NT2/D1 (cell line): ENCODE results near the gene PLEKHH1.
A peak's percentile ranks its signal among the peaks of the same experiment; 100 is the strongest.

Experiments
- DNase-seq: peaks from one replicate; pipeline ENCODE4 v3.0.0-alpha.2; 2011; ENCODE audit warnings: low read depth, low spot score
- H3K27me3 ChIP-seq: 2 replicates; pipeline ENCODE4 v1.6.0; 2011; ENCODE audit warnings: mild to moderate bottlenecking; ENCODE audit not compliant: insufficient read length, insufficient read depth
- H3K36me3 ChIP-seq: 2 replicates; pipeline ENCODE4 v1.6.1; 2011; ENCODE audit warnings: mild to moderate bottlenecking, low read length, mixed read lengths; ENCODE audit not compliant: insufficient read depth, insufficient read length
- H3K4me1 ChIP-seq: 2 replicates; pipeline ENCODE4 v1.5.1; 2011; ENCODE audit not compliant: insufficient read depth, insufficient read length
- H3K4me3 ChIP-seq: 2 replicates; pipeline ENCODE4 v1.5.1; 2011; ENCODE audit warnings: low read depth; ENCODE audit not compliant: insufficient read length
- H3K9ac ChIP-seq: 2 replicates; pipeline ENCODE4 v1.6.0; 2011; ENCODE audit warnings: low read depth; ENCODE audit not compliant: insufficient read length
- H3K9me3 ChIP-seq: 2 replicates; pipeline ENCODE4 v1.5.1; 2011; ENCODE audit warnings: mild to moderate bottlenecking, low read length; ENCODE audit not compliant: insufficient read depth
- SUZ12 ChIP-seq: IDR thresholded peaks from 2 replicates; pipeline ENCODE4 v1.6.1; 2011; ENCODE audit not compliant: insufficient read length, insufficient read depth; ENCODE audit errors: extremely low read depth
- YY1 ChIP-seq: IDR thresholded peaks from 2 replicates; pipeline ENCODE4 v1.6.1; 2011; ENCODE audit not compliant: insufficient read length, insufficient read depth
- ZNF274 ChIP-seq: IDR thresholded peaks from 2 replicates; pipeline ENCODE4 v1.6.1; 2011; ENCODE audit warnings: mild to moderate bottlenecking, low read depth, low read length

The PLEKHH1 gene

DNA sequence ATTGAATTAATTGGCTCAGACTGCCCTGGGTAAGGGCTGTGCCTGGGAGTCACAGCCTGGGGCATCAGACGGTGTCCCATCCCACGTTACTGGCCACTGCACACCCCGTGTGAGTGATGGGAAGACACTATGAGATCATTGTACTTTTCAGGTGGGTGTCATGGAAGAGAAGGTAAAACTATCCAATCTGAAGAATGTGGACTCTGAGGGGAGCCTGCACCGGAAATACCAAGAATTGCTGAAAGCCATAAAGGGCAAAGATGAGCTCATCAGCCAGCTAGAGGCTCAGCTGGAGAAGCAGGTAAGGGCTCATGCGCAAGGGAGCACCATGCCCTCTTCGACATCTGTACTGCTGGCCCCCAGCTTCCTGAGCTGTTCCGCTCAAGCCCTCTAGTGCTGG is 24.0 kb downstream of the PLEKHH1 start:
- H3K36me3 ChIP-seq: peaks cover 7% of the 10 kb centered on the region
- no peak for DNase-seq
- no peak overlapping the region for H3K9ac ChIP-seq
- no peaks in the 10 kb centered on the region for H3K9me3 ChIP-seq
- no peak for TF ChIP-seq YY1
- no peaks in the 10 kb centered on the region for H3K27me3 ChIP-seq
- H3K4me3 ChIP-seq: no peak overlapping the region
- H3K4me1 ChIP-seq: peaks cover 2% of the 10 kb centered on the region

- peaks cover 10% of the 10 kb centered on the region for H3K36me3 ChIP-seq
- TF ChIP-seq ZNF274 (no peak), SUZ12 (no peak), YY1 (no peak)
- no peaks in the 10 kb centered on the region for H3K27me3 ChIP-seq
- peaks cover 2% of the 10 kb centered on the region for H3K4me1 ChIP-seq
- H3K9me3 ChIP-seq: no peaks in the 10 kb centered on the region
- H3K4me3 ChIP-seq: no peak overlapping the region
- no peak for DNase-seq
- H3K9ac ChIP-seq: no peak overlapping the region
Measured at GRCh38 chr14:67557656-67558055, 24.6 kb downstream of the PLEKHH1 start.

GRCh38 chr14:67559639-67560038 is 26.5 kb downstream of the PLEKHH1 start:
- Histone ChIP-seq H3K4me3 (no peak overlapping the region), H3K9ac (no peak overlapping the region), H3K9me3 (no peaks in the 10 kb centered on the region), H3K4me1 (peaks cover 2% of the 10 kb centered on the region), H3K27me3 (no peaks in the 10 kb centered on the region), H3K36me3 (peaks cover 14% of the 10 kb centered on the region)
- TF ChIP-seq SUZ12 (no peak), YY1 (no peak), ZNF274 (no peak)
- DNase-seq: no peak

- no peak for DNase-seq
Measured at GRCh38 chr14:67562025-67562775, 29.1 kb downstream of the PLEKHH1 start.

DNA sequence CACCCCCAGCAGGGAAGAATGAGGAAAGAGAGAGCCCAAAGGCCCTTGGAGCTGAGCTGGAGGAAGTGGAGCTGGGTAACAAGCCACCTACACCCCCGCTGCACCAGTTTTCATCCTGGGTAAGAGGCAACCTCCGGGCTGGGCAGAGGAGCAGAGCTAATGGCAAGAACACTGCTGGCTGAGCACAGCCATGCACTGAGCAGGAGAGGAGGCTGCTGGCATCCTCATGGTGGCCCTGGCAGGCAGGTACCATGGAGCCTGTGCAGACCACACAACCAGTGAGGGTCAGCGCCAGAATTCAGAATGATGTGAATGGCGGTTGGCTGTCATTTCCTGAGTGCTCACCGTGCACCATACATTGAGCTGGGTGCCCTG is 29.7 kb downstream of the PLEKHH1 start:
- Histone ChIP-seq H3K9me3 (no peaks in the 10 kb centered on the region), H3K4me1 (peaks cover 6% of the 10 kb centered on the region), H3K36me3 (peaks cover 13% of the 10 kb centered on the region), H3K4me3 (no peak overlapping the region), H3K9ac (no peak overlapping the region), H3K27me3 (no peaks in the 10 kb centered on the region)
- TF ChIP-seq SUZ12: no peak
- no peak for DNase-seq

More at GRCh38 chr14:67562025-67562775, 29.1 kb downstream of the PLEKHH1 start:
- H3K4me1 ChIP-seq: peaks cover 2% of the 10 kb centered on the region
- no peaks in the 10 kb centered on the region for H3K27me3 ChIP-seq
- H3K4me3 ChIP-seq: no peak overlapping the region
- H3K9me3 ChIP-seq: no peaks in the 10 kb centered on the region
- TF ChIP-seq ZNF274 (no peak), SUZ12 (no peak), YY1 (no peak)
- no peak overlapping the region for H3K9ac ChIP-seq
- peaks cover 14% of the 10 kb centered on the region for H3K36me3 ChIP-seq

DNA sequence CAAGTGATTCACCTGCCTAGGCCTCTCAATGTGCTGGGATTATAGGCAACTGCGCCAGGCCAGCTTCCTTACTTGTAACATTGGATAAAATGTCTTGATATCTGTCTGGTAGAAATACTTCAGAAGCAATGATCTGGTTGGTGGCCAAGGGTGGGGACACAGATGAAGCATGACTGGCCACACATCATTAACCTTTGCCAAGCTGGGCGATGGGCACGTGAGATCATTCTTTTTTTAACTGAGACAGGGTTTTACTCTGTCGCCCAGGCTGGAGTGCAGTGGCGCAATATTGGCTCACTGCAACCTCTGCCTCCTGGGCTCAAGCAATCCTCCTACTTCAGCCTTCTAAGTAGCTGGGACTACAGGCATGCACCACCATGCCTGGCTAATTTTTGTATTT is 31.1 kb downstream of the PLEKHH1 start:
- no peak for DNase-seq

GRCh38 chr14:67566908-67567307 is 33.8 kb downstream of the PLEKHH1 start:
- TF ChIP-seq ZNF274 (no peak), SUZ12 (no peak), YY1 (no peak)
- peak; percentile 25 for DNase-seq

More for the DNA sequence above, 31.1 kb downstream of the PLEKHH1 start:
- TF ChIP-seq SUZ12: no peak
- TF ChIP-seq ZNF274: no peak
- no peak for TF ChIP-seq YY1
- H3K9ac ChIP-seq: no peak overlapping the region
- peaks cover 10% of the 10 kb centered on the region for H3K4me1 ChIP-seq
- H3K27me3 ChIP-seq: no peaks in the 10 kb centered on the region
- no peaks in the 10 kb centered on the region for H3K9me3 ChIP-seq
- peaks cover 10% of the 10 kb centered on the region for H3K36me3 ChIP-seq
- no peak overlapping the region for H3K4me3 ChIP-seq

GRCh38 chr14:67567654-67568053 is 34.6 kb downstream of the PLEKHH1 start:
- no peak overlapping the region for H3K9ac ChIP-seq
- H3K36me3 ChIP-seq: peaks cover 3% of the 10 kb centered on the region
- no peaks in the 10 kb centered on the region for H3K9me3 ChIP-seq
- H3K27me3 ChIP-seq: no peaks in the 10 kb centered on the region
- TF ChIP-seq ZNF274 (no peak), SUZ12 (no peak), YY1 (no peak)
- no peak overlapping the region for H3K4me3 ChIP-seq
- no peak for DNase-seq
- peaks cover 8% of the 10 kb centered on the region for H3K4me1 ChIP-seq

More at GRCh38 chr14:67566908-67567307, 33.8 kb downstream of the PLEKHH1 start:
- Histone ChIP-seq H3K4me1 (peaks cover 8% of the 10 kb centered on the region), H3K36me3 (peaks cover 9% of the 10 kb centered on the region), H3K9me3 (no peaks in the 10 kb centered on the region), H3K4me3 (no peak overlapping the region), H3K27me3 (no peaks in the 10 kb centered on the region), H3K9ac (no peak overlapping the region)
